Measurements from ENCODE around the gene TBL3.

TBL3 gene

GRCh38 chr16:1984347-1985225, 12.7 kb downstream of the TBL3 start:
- no peak for DNase-seq

GRCh38 chr16:1985466-1986150, 13.8 kb downstream of the TBL3 start:
- no peak for DNase-seq

- no peak for DNase-seq
Measured at GRCh38 chr16:1987198-1987597, 15.3 kb downstream of the TBL3 start.

- no peak for DNase-seq
Measured at GRCh38 chr16:1989209-1990100, 17.6 kb downstream of the TBL3 start, which contains the start of gene SYNGR3. TSS of gene SYNGR3 (plus strand) at chr16:1989970. CDS start at chr16:1990103, 133 bp downstream.

GRCh38 chr16:1990101-1990350, 18.2 kb downstream of the TBL3 start:
- no peak for DNase-seq

- no peak for DNase-seq
Measured at GRCh38 chr16:1990351-1991134, 18.7 kb downstream of the TBL3 start.

- DNase-seq, result no peak
Measured at GRCh38 chr16:1991135-1991551, 19.3 kb downstream of the TBL3 start.

- no peak for DNase-seq
Measured at GRCh38 chr16:1991588-1991947, 19.7 kb downstream of the TBL3 start.

- no peak for DNase-seq
Measured at GRCh38 chr16:1991948-1992703, 20.3 kb downstream of the TBL3 start.

GRCh38 chr16:1992704-1993317, 21.0 kb downstream of the TBL3 start:
- no peak for DNase-seq

- no peak for DNase-seq
Measured at GRCh38 chr16:1993731-1994131, 21.9 kb downstream of the TBL3 start.

GRCh38 chr16:1997494-1998359, 25.9 kb downstream of the TBL3 start:
- no peak for DNase-seq

GRCh38 chr16:1998360-1998835, 26.5 kb downstream of the TBL3 start:
- DNase-seq, result no peak

GRCh38 chr16:1998852-1999801, 27.3 kb downstream of the TBL3 start:
- no peak for DNase-seq

- DNase-seq, result no peak
Measured at GRCh38 chr16:1999866-2000514, 28.1 kb downstream of the TBL3 start.

- no peak for DNase-seq
Measured at GRCh38 chr16:2001035-2001434, 29.2 kb downstream of the TBL3 start.

- no peak for DNase-seq
Measured at GRCh38 chr16:2001456-2002355, 29.9 kb downstream of the TBL3 start.
